Midbrain (tissue), 1 donor: Measurements from ENCODE around the gene ANKRD11.
"Not testable (repeated sequence)": the region's sequence is repeated elsewhere in the genome, so short reads cannot be mapped to it uniquely, and the experiment has no call there.

Source experiments
- DNase-seq: peaks from one replicate; lab custom pipeline; 2025; lab: John Stamatoyannopoulos, UW

ANKRD11 gene

GRCh38 chr16:89328412-89329400 is 161.7 kb downstream of the ANKRD11 start:
- DNase-seq, result not testable (repeated sequence)

DNA sequence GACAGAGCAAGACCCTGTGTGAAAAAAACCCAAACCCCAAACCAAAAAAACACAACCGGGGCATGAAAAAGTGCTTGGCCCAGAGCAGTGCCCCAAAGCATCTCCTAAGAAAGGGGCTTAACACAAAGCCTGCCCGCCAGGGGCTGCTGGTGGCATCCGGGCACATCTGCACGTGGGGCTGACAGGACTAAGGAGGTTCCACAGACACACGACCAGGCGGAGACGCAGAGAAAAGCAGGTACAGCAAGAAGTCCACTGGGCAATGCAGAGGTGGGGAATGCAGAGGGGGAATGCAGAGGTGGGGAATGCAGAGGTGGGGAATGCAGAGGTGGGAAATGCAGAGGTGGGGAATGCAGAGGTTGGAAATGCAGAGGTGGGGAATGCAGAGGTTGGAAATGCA is 163.6 kb downstream of the ANKRD11 start:
- DNase-seq, result no peak

- DNase-seq, result peak; percentile 36
Measured at GRCh38 chr16:89325861-89326471, 164.4 kb downstream of the ANKRD11 start.

DNA sequence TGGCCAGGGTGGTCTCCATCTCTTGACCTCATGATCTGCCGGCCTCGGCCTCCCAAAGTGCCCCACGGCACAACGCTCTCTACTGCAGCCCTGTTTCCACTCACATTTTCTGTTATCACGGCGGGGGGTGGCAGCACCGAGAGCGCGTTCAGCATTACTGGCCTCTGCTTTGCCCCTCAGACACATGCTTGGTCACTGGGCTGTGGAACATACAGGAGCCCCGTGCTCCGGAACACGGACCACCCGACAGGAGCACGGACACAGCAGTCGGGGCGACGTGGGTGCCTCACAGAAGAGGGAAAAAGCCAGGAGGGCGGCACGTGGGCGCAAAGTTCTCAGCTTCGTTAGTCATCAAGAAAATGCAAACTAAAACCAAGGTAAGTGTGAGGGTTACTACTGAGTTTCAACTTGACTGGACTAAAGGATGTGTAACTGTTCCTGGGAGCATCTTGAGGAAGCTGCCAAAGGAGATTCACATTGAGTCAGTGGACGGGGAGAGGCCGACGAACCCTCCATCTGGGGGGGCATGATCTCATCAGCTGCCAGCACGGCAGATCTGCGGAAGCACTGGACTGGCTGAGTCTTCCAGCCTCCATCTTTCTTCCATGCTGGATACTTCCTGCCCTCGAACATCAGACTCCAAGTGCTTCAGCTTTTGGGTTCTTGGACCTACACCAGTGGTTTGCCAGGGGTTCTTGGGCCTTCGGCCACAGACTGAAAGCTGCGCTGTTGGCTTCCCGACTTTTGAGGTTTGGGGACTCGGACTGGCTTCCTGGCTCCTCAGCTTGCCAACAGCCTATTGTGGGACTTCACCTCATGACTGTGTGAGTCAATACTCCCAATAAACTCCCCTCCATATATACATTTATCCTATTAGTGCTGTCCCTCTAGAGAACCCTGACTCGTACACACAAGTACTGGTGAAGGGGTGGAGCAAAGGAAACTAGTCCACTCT is 166.0 kb downstream of the ANKRD11 start:
- DNase-seq, result no peak

- DNase-seq, result no peak
Measured at GRCh38 chr16:89323120-89323960, 167.0 kb downstream of the ANKRD11 start.

DNA sequence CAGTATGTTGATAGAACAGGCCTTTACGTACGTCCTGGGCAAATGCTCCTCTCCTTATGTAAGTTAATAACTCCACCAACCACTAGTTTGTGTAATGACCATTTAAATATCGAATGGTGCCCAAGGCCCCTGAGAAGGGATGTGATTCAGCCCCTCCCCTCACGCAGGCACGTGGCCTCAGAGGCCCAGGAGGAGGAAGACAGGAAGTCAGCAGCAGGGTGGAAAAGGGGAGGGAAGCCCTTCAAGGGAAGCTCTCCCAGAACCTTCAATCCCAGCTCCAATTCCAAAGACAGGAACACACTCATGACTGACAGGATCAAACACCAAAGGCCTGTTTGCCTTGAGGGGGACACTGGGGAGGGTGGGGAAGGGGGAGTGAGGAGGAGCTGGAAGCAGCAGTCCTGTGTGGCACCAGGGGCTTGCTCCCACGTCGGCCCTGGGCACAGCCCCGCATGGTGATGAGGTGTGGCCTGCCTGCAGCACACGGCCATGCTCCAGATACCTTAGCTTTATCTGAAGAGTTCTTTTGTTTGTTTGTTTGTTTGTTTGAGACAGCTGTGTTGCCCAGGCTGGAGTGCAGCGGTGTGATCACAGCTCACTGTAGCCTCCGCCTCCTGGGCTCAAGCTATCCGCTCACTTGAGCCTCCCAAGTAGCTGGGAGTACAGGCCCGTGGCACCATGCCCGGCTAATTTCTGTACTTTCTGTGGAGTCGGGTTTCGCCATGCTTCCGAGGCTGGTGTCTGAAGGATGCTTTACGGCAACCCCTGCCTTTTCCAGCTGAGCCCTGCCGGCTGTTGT is 167.8 kb downstream of the ANKRD11 start:
- DNase-seq, result no peak

DNA sequence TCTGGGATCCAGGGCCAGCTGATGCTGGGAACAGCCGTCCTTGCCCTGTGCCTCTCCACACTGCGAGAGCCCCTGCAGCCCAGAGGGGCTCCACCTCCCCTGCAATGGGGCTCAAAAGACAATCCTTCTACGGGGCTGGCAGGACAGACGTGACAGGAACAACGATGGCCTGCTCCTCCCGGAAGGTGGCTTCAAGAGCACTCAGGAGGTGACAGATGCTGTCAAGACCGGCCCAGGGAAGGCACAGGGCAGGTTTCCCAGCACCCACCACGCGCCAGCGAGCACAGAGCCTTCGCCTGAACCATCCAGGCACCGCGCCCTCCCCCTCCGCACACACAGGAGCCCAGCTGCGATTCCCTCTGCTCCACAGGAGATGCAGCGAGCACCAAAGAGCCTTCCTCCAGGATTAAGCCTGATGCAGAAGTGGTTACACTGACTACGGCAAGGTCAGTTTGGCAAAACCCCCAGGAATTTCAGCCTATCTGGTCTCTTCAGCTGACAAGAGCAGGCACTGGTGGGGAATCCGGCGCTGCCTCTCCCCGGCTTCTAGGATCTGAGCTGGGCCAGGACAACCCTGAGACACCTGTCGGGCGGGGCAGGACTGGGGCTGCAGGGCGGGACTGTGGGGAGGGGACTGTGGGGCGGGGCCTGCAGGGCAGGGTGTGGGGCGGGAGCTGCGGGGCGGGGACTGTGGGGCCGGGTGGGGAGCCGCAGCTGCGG is 169.4 kb downstream of the ANKRD11 start:
- no peak for DNase-seq

GRCh38 chr16:89319886-89320781 is 170.2 kb downstream of the ANKRD11 start:
- no peak for DNase-seq

DNA sequence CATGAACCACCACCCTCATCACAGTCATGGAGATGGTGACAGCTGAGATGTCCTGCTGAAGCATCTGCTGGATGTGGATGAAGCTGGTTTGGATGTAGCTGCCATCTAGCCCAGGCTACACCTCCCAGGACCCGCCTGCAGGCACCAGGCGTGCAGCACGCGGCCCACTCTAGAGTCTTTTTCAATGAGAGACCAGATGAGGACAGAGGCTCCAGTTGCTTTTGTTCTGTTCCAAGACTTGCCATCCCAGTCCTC is 170.8 kb downstream of the ANKRD11 start:
- no peak for DNase-seq

GRCh38 chr16:89318871-89319630 is 171.3 kb downstream of the ANKRD11 start:
- no peak for DNase-seq

DNA sequence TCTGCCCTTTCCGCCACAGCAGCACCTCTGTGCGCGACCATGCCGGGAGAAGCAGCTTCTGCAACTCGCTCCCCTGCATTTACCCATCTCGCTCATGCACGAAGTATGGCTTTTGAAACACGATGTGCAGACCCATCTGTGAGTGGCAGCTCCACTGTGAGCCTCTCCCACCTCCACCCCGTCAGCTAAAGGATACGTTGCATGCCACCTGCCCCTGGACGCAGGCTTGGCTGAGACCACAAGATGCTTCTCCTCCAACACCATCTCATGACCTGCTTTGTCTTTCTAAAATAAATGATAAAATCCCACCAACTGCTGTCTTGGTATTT is 172.0 kb downstream of the ANKRD11 start:
- no peak for DNase-seq

GRCh38 chr16:89317729-89318429 is 172.5 kb downstream of the ANKRD11 start:
- DNase-seq, result no peak

GRCh38 chr16:89317101-89317671 is 173.2 kb downstream of the ANKRD11 start:
- DNase-seq, result no peak

DNA sequence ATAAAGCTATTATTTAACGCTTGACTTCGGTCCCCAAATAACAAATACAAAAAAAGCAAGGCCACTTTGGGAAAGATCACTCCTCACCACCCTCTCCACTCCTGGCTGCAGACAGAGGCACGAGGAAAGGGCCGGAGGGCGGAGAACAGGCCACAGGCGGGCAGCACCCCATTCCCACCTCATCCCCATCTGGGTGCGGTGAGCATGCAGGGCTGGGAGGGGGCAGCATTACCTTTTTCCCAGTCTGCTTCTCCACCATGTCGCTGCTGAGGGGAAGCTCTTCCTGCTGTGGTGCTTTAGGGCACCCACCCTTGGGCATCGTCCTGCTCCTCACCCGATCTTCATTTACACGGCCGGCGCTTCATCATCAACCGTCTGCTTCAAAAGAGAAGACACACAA is 173.7 kb downstream of the ANKRD11 start:
- DNase-seq, result no peak

GRCh38 chr16:89315791-89316581 is 174.4 kb downstream of the ANKRD11 start:
- DNase-seq, result no peak

DNA sequence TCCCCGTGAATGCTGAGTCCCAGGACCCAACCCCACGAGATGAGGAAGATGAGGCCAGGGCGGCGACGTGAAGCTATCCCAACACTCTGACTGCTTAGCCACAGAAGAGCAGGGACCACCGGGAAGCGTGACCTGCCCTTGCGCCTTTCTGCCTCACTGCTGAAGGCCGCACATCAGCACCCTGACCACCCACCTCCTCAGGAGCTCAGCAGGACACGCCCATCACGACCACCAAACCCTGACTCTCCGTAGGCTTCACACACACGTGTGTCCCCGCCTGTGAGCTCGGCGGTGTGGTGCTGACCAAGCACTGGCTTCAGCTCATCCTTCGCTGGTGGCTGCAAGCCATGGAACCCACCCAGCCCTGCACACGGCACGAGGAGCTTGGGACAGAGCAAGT is 175.1 kb downstream of the ANKRD11 start:
- no peak for DNase-seq
